Neural progenitor cell (in vitro differentiated cells): ENCODE results near the gene TSC22D2. TPM values are rescaled to one million over a fixed set of nuclear protein-coding genes. Genes with fewer than 3 reads are reported as not detected.
A peak's percentile ranks its signal among the peaks of the same experiment; 100 is the strongest.

ENCODE experiments used
- DNase-seq: peaks from one replicate; pipeline ENCODE4 v3.0.0-alpha.2; 2016; ENCODE audit warnings: low spot score
- H2AFZ ChIP-seq: fragments of 200-600 bp; sonication (generic); replicated peaks from 2 replicates; pipeline ENCODE4 v1.6.1; 2016; ENCODE audit warnings: antibody characterized with exemption
- H3F3A ChIP-seq: fragments of 200-600 bp; sonication (generic); 2 replicates; pipeline ENCODE4 v1.6.1; 2016; ENCODE audit warnings: antibody characterized with exemption, low read depth
- H3K27ac ChIP-seq: fragments of 200-600 bp; sonication (generic); 2 replicates; pipeline ENCODE4 v1.5.1; 2016; ENCODE audit warnings: mild to moderate bottlenecking
- H3K27me3 ChIP-seq: fragments of 200-600 bp; sonication (generic); 2 replicates; pipeline ENCODE4 v1.6.1; 2016; ENCODE audit warnings: mild to moderate bottlenecking, moderate library complexity
- H3K36me3 ChIP-seq: fragments of 200-600 bp; sonication (generic); 2 replicates; pipeline ENCODE4 v1.5.1; 2016
- H3K4me1 ChIP-seq: fragments of 200-600 bp; sonication (generic); 2 replicates; pipeline ENCODE4 v1.6.1; 2016; ENCODE audit warnings: mixed run types
- H3K4me2 ChIP-seq: fragments of 200-600 bp; sonication (generic); 2 replicates; pipeline ENCODE4 v1.6.1; 2016
- H3K4me3 ChIP-seq: fragments of 200-600 bp; sonication (generic); 2 replicates; pipeline ENCODE4 v1.5.1; 2016
- H3K79me2 ChIP-seq: fragments of 200-600 bp; sonication (generic); 2 replicates; pipeline ENCODE4 v1.6.1; 2016; ENCODE audit warnings: low read depth
- H3K9ac ChIP-seq: fragments of 200-600 bp; sonication (generic); 2 replicates; pipeline ENCODE4 v1.6.1; 2016
- H3K9me3 ChIP-seq: fragments of 200-600 bp; sonication (generic); 2 replicates; pipeline ENCODE4 v1.5.1; 2016; ENCODE audit warnings: low read depth
- H4K20me1 ChIP-seq: fragments of 200-600 bp; sonication (generic); 2 replicates; pipeline ENCODE4 v1.6.1; 2016; ENCODE audit warnings: low read depth
- H3K27ac Mint-ChIP-seq: 3 replicates; pipeline ENCODE4 v1.8.0; 2021; ENCODE audit warnings: mixed read lengths
- H3K27me3 Mint-ChIP-seq: 2 replicates; pipeline ENCODE4 v1.8.0; 2022; ENCODE audit warnings: low read depth, mild to moderate bottlenecking, inconsistent platforms, moderate library complexity, mixed read lengths; ENCODE audit not compliant: insufficient read depth
- H3K36me3 Mint-ChIP-seq: 3 replicates; pipeline ENCODE4 v1.8.0; 2021; ENCODE audit warnings: mixed read lengths
- H3K4me1 Mint-ChIP-seq: 3 replicates; pipeline ENCODE4 v1.8.0; 2021; ENCODE audit warnings: mixed read lengths
- H3K4me3 Mint-ChIP-seq: 3 replicates; pipeline ENCODE4 v1.8.0; 2021; ENCODE audit warnings: mild to moderate bottlenecking, moderate library complexity, mixed read lengths
- H3K9me3 Mint-ChIP-seq: 3 replicates; pipeline ENCODE4 v1.8.0; 2020; ENCODE audit warnings: mixed read lengths
- EZH2 ChIP-seq: fragments of 200-600 bp; sonication (generic); IDR thresholded peaks from 2 replicates; pipeline ENCODE4 v1.6.1; 2017; ENCODE audit warnings: antibody characterized with exemption, mild to moderate bottlenecking, moderate library complexity
- EZH2phosphoT487 ChIP-seq: fragments of 200-600 bp; sonication (generic); IDR thresholded peaks from 2 replicates; pipeline ENCODE4 v1.6.1; 2017; ENCODE audit warnings: antibody characterized with exemption
- total RNA-seq: library from RNA; depleted of rRNA; stranded (reverse); fragments of >200 nt; gene quantifications from 2 replicates; pipeline ENCODE4 v1.2.3, GENCODE V29; 2015; ENCODE audit warnings: low replicate concordance
- TF ChIP-seq, protein P1 (sequence below): fragments of 200-600 bp; sonication (generic); IDR thresholded peaks from 2 replicates; pipeline ENCODE4 v1.5.1; 2017; ENCODE audit warnings: antibody characterized with exemption, mild to moderate bottlenecking

Gene TSC22D2
- total RNA-seq, 1 donor from 2014 or later = 18.7 TPM

DNA sequence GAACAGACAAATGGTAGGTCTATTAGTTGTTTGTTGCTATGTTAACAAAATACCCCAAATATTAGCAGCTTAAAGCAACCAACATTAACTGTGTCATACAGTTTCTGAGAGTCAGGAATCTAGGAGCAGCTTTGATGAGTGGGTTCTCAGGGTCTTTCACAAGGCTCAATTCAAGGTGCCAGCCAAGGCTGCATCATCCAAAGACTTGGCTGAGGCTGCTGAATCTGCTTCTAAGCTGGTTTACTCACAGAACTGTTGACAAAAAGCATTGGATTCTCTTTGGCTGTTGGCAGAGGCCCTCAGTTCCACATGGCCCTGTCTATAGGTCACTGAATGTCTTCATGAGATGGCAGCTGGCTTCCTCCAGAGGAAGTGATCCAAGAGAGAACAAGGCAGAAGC is 40.3 kb upstream of the TSC22D2 start:
- H3K27me3 Mint-ChIP-seq = no peaks in the 10 kb centered on the region
- no peaks in the 10 kb centered on the region for H4K20me1 ChIP-seq
- H3K4me3 Mint-ChIP-seq = no peak overlapping the region
- H3K4me2 ChIP-seq = no peak overlapping the region
- no peaks in the 10 kb centered on the region for H3K9me3 ChIP-seq
- no peak overlapping the region for H3K27ac ChIP-seq
- TF ChIP-seq EZH2phosphoT487 = no peak
- TF ChIP-seq, protein P1, sequence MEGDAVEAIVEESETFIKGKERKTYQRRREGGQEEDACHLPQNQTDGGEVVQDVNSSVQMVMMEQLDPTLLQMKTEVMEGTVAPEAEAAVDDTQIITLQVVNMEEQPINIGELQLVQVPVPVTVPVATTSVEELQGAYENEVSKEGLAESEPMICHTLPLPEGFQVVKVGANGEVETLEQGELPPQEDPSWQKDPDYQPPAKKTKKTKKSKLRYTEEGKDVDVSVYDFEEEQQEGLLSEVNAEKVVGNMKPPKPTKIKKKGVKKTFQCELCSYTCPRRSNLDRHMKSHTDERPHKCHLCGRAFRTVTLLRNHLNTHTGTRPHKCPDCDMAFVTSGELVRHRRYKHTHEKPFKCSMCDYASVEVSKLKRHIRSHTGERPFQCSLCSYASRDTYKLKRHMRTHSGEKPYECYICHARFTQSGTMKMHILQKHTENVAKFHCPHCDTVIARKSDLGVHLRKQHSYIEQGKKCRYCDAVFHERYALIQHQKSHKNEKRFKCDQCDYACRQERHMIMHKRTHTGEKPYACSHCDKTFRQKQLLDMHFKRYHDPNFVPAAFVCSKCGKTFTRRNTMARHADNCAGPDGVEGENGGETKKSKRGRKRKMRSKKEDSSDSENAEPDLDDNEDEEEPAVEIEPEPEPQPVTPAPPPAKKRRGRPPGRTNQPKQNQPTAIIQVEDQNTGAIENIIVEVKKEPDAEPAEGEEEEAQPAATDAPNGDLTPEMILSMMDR = no peak
- TF ChIP-seq EZH2 = no peak
- no peak for DNase-seq
- no peaks in the 10 kb centered on the region for H3K9me3 Mint-ChIP-seq
- no peaks in the 10 kb centered on the region for H3K27me3 ChIP-seq
- no peaks in the 10 kb centered on the region for H3K36me3 ChIP-seq
- H3K4me1 ChIP-seq = peaks cover 33% of the 10 kb centered on the region
- peaks cover 24% of the 10 kb centered on the region for H3K4me1 Mint-ChIP-seq
- no peak overlapping the region for H3K4me3 ChIP-seq
- no peak overlapping the region for H3K9ac ChIP-seq
- peaks cover 7% of the 10 kb centered on the region for H3F3A ChIP-seq
- H3K27ac Mint-ChIP-seq = no peak overlapping the region
- H2AFZ ChIP-seq = peak overlapping the region; percentile 28
- H3K36me3 Mint-ChIP-seq = no peaks in the 10 kb centered on the region
- H3K79me2 ChIP-seq = no peaks in the 10 kb centered on the region

DNA sequence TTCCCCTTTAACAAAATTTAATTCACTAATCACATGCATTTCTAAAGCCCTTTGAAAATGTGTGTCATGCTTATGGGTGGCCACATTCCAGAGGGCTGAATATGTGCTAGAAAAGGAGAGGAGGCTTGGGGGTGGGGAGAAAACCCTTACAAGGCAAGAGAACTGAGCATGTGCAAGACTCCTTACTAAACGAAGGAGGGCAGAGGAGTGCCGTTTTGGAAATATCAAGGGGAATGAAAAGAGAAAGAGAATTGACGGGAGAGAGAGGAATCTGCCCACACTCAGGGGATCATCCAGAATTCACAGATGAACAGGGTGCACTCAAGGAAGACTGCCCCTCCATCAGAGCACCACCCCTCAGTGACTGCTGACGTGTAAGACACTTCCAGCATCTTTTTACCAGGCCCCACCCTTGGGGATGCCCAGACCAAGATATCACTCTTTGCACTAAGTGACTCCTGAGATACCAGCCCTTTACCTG is 37.9 kb upstream of the TSC22D2 start:
- DNase-seq = peak; percentile 79
- peak overlapping the region; percentile 67 for H3K27ac Mint-ChIP-seq
- peak overlapping the region; percentile 86 for H2AFZ ChIP-seq
- no peaks in the 10 kb centered on the region for H4K20me1 ChIP-seq
- no peak overlapping the region for H3K27ac ChIP-seq
- no peaks in the 10 kb centered on the region for H3K79me2 ChIP-seq
- H3K4me2 ChIP-seq = peak overlapping the region; percentile 59
- H3K9me3 ChIP-seq = no peaks in the 10 kb centered on the region
- peaks cover 43% of the 10 kb centered on the region for H3K4me1 ChIP-seq
- no peak overlapping the region for H3K4me3 ChIP-seq
- H3K4me1 Mint-ChIP-seq = peaks cover 24% of the 10 kb centered on the region
- no peak for TF ChIP-seq EZH2phosphoT487
- TF ChIP-seq, protein P1 = peak; percentile 16
- no peaks in the 10 kb centered on the region for H3K36me3 Mint-ChIP-seq
- no peak overlapping the region for H3K9ac ChIP-seq
- H3K27me3 ChIP-seq = no peaks in the 10 kb centered on the region
- no peaks in the 10 kb centered on the region for H3K36me3 ChIP-seq
- peaks cover 12% of the 10 kb centered on the region for H3F3A ChIP-seq
- no peaks in the 10 kb centered on the region for H3K27me3 Mint-ChIP-seq
- no peaks in the 10 kb centered on the region for H3K9me3 Mint-ChIP-seq
- peak overlapping the region; percentile 69 for H3K4me3 Mint-ChIP-seq

DNA sequence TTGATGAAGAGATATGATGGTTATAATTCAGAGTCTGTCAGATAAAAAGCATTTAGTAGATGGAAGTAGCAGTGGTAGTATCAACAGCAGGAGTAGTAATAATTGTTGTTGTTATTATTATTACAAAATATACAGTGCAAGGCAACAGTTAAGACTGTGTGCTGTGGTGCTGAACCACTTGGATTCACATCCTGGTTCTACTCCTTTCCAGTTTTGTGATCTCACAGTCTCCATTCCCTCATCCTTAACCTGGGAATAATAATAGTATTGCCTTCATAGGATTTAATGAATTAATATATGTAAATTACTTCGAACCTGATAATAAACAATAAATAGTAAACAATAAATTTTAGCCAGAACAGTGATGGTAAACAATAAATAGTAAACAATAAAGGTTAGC is 37.1 kb upstream of the TSC22D2 start:
- Histone ChIP-seq H3F3A (peaks cover 12% of the 10 kb centered on the region), H3K9me3 (no peaks in the 10 kb centered on the region), H3K9ac (no peak overlapping the region), H2AFZ (peak overlapping the region; percentile 86), H3K4me2 (peak overlapping the region; percentile 59), H3K4me3 (no peak overlapping the region), H3K79me2 (no peaks in the 10 kb centered on the region), H3K27me3 (no peaks in the 10 kb centered on the region), H3K27ac (no peak overlapping the region), H3K36me3 (no peaks in the 10 kb centered on the region), H4K20me1 (no peaks in the 10 kb centered on the region), H3K4me1 (peaks cover 43% of the 10 kb centered on the region)
- Mint-ChIP-seq H3K27ac (no peak overlapping the region), H3K27me3 (no peaks in the 10 kb centered on the region), H3K4me3 (peak overlapping the region; percentile 69), H3K9me3 (no peaks in the 10 kb centered on the region), H3K36me3 (no peaks in the 10 kb centered on the region), H3K4me1 (peaks cover 24% of the 10 kb centered on the region)
- no peak for TF ChIP-seq EZH2phosphoT487
- TF ChIP-seq EZH2 = no peak
- TF ChIP-seq, protein P1 = no peak
- DNase-seq = no peak
